NCI-H2196 treated with DMSO at 0.1 percent for 48 hours (cell line): Measurements from ENCODE around the gene CLK2.
"Not testable (repeated sequence)": the region's sequence is repeated elsewhere in the genome, so short reads cannot be mapped to it uniquely, and the experiment has no call there.

Experiments used
- DNase-seq: peaks from one replicate; lab custom pipeline; 2025; ENCODE audit not compliant: unreplicated experiment; lab: John Stamatoyannopoulos, UW

The CLK2 gene

DNA sequence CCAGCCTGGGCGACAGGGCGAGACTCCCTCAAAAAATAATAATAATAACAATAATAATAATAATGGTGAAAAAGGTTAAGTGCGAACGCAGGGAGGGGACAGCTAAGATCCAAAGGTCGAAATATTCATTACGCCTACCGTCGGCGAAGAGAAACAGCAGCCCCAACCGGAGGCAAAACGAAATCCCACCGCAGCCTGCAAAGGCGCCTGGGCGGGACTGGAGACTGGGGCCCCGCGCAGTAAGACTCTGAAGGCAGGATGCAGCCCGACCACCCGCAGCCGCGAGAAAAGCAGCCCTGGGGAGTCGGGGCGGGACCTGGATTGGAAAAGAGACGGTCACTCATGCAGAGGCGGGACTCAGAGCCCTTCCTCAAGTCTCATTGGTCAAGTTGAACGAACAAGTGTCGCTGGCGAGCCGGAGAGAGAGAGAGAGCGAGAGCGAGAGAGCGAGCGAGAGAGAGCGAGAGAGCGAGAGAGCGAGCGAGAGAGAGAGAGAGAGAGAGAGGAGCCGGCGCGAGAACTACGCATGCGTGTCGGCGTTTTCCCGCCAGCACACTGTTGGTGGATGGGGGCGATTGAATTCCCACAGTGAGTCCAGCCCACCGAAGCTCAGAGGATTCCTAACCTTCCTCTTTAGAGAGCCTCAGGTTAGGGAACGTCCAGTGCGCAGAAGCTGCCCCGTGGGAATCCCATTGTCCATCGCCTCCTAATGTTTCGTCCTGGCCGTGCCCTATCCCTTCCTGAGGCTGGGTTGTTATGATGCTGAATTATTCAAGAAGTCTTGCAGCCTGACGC, 28.7 kb downstream of the CLK2 start:
- DNase-seq = peak; percentile 96

DNA sequence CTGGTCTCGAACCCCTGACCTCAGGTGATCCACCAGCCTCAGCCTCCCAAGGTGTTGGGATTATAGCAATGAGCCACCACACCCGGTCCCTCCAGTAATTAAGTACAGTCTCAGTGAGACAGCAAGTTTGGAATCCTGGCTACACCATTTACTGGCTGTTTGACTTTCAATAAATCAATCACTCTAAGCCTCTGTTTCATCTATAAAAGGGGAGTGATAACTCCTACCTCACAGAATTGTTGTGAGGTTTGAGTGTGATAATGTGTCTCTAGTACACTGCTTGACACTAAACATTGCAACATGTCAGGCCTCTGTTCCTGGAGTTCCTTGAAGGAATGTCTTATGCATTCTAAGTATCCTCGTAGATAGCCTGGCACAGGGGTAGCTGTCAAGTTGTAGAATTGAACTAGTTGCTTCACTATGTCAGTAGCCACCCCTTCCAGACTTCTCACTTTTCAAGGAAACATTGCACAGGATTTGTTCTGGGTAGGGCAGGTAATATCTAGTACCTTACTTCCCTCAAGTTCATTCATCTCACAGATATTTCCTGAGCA, 30.4 kb downstream of the CLK2 start:
- DNase-seq = no peak

DNA sequence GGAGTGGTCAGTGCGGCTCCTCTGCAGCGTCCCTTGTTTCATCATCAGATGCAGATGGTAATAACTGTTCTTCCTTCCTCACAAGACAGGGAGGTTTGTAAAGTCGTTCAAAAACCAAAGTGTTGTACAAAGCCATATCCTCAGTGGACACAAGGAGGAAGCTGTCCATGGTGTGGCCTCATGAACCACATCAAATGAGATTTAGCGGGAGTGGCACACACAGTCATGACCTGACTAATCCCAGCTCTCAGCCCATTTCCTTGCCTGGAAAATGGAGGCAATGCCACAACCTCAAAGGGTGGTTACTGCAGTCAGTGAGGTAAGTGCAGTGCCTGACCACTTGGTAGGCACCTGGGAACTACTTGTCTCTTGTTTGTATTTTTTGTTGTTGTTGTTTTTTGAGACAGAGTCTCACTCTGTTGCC, 31.5 kb downstream of the CLK2 start:
- no peak for DNase-seq

DNA sequence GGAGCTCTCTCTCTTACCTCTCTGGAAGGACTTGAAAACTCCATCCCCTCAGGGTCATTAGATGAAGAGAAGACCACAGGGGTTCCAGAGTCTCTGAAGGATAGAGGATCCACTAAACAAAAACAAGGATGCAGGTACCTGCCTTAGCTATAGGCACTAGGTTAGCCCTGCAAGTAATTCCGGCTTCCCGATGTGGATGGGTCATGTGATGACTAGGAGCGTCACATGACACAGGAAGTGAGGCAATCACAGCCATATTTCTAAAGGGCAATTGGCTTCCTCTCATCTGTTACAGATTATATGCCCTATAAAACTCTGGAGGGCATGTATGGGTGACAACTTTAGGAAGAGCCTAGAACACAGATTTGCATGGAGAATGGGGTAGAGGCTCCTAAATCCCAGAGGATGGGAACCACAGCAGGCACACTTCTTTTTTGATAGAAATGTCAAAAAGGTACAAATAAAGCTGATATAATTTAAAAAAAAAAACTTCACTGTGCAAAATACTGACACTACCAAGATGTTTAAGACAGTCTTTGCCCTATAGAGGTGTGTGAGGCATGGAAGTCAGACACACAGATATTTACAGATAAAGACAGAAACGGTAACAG, 32.1 kb downstream of the CLK2 start:
- peak; percentile 25 for DNase-seq

DNA sequence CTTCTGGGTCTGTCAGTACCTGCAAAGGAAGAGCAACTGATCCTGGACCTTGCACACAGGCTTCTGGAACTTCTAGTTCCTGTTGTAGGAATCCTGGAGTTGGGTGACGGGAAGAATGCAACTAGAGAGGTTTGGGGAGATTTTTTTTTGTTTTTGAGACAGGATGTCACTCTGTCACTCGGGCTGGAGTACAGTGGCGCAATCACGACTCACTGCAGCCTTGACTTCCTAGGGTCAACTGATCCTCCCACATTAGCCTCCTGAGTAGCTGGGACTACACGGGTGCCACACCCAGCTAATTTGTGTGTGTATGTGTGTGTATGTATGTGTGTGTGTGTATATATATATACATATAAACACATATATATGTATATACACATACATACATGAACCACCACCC, 36.9 kb downstream of the CLK2 start:
- DNase-seq = no peak

DNA sequence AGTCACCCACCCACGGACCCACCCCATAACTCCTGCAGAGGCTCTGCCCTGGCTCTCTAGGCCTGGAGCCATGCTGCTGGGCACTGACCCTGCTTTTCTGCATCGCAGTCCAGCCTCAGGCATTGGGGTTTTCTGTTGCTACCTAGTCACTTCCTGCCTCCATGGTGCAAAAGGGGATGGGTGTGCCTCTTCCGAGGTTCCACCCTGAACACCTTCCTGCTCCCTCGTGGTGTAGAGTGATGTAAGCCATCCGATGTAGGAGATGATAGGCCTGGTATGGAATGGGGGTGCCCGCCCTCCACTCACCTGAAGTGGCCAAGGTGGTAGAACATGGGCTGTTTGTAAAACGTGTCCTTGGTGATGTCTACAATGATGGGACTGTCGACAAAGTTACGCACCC, 37.9 kb downstream of the CLK2 start:
- not testable (repeated sequence) for DNase-seq

DNA sequence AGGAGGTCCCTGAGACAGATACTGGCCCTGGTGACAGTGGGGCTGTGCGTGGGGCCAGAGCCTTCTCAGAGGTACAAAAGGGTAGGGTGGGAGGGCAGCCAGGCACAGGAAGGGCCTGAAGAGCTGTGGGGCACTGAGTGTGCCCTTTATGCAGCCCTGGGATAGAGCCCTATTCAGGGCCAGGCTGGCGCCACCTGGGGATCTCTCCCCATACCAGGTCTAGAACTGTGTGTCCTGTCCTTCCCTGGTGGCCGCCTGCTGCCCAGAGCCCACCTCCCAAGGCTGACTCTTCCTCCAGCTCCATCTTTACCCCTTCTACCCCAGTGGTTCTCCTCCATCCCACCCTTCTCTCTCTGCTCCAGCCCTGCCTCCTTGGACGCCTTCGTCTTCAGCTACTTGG, 39.8 kb downstream of the CLK2 start:
- DNase-seq = not testable (repeated sequence)

DNA sequence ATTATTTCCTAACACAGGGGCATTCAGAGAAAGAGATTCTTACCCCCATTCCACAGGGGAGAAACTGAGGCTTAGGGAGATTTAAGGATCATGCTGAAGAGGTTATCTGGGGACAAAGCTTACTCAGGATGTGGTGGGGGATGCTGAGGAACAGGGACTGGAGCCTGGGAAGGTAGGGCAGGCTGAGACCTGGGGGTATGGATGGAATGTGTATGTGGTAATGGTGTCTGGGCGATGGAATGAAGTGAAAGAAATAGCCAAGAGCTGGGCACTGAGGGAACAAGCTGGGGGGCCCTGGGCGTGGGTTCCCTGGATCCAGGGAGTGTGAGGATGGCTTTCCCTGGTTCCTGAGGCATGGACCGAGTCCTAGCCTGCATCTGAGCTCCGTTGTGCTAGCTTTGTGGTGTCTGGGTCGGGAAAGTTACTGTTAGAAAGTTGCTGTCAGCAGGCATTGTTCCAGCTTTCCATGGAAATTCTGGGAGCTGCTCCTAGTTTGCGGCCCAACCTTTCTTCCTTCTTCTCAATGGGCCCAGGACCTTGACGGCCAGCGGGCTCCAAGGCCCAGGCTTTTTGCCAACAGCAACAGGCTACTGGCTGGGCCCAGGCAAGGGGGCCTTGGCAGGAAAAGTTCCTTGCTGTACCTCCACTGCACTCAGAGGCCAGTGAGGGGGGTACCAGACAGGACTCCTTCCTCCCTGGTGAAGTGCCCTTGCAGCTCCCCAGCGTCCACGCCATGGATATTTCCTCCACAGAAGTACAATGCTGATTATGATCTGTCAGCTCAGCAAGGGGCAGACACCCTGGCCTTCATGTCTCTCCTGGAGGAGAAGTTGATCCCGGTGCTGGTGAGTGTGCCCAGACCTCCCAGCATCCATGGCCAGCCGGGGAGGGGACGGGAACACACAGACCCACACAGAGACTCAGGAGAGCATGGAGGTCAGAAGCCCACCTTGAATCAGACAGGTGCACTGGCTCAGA, 41.0 kb downstream of the CLK2 start:
- not testable (repeated sequence) for DNase-seq

DNA sequence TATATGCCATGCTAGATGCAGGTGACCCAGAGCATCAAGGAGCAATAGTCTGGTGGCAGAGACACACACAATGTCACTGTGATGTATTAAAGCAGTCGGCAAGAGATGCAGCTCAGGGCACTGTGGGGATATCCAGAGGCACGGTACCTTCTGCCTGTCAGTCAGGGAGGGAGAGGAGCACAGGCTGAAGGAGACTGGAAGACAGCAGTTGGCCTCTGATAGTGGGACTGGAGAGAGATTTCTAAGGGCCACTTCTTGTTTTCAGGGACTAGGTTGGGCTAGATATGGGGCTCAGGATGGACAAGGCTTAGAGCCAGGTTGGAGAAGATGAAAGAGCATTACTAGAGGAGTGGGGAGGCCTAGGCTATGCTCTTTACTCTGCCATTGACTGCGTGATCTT, 42.0 kb downstream of the CLK2 start:
- not testable (repeated sequence) for DNase-seq

DNA sequence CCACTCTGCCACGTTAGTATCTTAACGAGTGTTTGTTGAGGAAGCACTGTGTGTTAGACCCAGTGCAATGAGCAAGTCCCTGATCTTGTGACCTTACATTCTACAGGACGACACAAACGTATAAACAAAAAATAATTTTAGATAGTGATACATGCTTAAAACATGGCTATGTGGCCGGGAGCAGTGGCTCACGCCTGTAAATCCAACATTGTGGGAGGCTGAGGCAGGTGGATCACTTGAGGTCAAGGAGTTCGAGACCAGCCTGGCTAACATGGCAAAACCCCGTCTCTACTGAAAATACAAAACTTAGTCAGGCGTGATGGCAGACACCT, 45.2 kb downstream of the CLK2 start:
- no peak for DNase-seq

DNA sequence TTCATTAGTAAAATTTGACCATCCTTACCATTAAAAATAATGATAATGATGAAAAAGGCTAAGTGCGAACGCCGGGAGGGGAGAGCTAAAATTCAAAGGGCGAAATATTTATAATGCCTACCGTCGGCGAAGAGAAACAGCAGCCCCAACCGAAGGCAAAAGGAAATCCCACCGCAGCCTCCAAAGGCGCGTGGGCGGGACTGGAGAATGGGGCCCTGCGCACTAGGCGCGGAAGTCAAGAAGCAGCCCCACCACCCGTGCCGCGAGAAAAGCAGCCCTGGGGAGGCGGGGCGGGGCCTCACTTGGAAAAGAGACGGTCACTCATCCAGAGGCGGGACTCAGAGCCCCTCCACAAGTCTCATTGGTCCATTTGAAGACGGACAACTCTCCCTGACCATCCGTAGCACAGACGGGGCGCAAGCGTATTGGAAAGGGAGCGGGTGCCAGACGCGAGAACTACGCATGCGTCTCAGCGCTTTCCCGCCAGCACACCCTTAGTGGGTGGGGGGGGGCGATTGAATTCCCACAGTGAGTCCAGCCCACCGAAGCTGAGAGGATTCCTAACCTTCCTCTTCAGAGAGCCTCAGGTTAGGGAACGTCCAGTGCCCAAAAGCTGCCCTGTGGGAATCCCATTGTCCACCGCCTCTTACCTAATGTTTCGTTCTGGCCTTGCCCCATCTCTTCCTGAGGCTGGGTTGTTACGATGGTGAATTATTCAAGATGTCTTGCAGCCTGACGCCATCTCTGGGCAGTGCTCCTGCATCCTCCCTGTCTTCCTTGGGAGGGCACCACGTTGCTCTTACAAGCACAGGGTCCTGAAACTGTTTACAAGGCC, 45.8 kb downstream of the CLK2 start:
- DNase-seq = peak; percentile 96

DNA sequence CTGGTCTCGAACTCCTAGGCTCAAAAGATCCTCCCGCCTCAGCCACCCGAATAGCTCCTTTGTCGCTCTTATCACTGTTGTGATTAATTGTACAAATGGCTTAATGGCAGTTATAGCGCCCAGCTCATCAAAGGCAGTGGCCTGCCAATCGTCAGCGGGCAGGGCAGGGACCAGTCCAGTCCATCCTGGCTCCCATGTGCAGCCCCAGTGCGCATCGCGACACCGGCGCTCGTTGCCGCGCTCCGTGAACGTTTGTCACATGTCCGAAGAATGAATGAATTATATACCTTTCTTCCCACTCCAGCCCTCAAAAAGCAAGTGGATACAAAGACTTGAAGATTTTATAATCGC, 46.4 kb downstream of the CLK2 start:
- DNase-seq = peak; percentile 48

DNA sequence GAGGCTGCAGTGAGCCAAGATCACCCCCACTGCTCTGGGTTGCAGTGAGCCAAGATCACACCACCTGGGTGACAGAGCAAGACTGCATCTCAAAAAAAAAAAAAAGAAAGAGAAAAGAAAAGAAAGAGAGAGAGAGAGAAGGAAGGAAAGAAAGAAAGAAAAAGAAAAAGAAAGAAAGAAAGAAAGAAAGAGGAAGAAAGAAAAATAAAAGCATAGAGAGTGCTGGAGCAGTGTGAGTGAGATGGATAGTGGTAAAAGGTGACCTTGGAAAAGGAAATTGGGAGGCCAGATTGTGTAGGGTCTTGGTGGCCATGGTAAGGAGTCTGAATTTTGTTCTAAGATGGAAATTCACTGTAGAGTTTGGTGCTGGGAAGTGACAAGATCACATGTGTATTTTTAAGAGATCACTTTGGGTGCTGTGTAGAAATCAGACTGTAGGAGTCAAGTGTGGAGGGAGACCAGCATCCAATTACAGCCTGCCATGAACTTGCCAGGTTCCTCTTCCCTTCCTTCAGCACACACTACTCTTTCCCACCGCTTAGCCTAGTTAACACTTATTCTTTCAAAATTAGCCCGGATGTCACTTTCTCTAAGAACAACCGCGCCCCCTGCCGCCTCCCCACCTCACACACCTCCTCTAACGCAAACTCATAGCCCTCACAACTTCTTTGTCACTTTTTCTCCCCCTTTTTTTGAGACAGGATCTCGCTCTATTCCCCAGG, 47.0 kb downstream of the CLK2 start:
- DNase-seq = peak; percentile 76

DNA sequence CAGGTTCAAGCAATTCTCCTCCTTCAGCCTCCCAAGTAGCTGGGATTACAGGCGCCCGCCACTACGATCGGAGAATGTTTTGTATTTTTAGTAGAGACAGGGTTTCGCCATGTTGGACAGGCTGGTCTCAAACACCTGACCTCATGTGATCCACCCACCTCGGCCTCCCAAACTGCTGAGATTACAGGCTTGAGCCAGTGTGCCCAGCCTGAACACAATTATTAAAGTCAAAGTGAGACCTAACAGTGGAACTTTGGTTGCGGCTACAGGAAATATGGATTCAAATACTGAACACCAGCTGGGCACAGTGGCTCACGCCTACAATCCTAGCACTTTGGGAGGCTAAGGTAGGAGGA, 47.9 kb downstream of the CLK2 start:
- DNase-seq = not testable (repeated sequence)

DNA sequence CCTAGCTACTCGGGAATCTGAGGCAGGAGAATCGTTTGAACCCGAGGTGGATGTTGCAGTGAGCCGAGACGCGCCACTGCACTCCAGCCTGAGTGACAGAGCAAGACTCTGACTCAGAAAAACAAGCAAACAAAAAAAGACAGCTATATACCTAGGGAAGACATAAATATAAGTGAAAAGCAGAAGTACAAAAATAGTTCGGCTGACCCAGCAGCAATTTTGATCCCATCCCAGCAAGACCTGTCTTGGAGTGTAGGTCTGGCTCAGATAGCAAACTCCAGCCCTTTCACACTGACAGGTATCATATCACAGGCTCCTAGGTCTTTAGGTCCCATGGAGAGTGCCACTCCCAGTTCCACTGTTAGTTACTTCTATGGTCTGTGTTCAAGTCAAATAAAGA, 50.3 kb downstream of the CLK2 start:
- DNase-seq = no peak

DNA sequence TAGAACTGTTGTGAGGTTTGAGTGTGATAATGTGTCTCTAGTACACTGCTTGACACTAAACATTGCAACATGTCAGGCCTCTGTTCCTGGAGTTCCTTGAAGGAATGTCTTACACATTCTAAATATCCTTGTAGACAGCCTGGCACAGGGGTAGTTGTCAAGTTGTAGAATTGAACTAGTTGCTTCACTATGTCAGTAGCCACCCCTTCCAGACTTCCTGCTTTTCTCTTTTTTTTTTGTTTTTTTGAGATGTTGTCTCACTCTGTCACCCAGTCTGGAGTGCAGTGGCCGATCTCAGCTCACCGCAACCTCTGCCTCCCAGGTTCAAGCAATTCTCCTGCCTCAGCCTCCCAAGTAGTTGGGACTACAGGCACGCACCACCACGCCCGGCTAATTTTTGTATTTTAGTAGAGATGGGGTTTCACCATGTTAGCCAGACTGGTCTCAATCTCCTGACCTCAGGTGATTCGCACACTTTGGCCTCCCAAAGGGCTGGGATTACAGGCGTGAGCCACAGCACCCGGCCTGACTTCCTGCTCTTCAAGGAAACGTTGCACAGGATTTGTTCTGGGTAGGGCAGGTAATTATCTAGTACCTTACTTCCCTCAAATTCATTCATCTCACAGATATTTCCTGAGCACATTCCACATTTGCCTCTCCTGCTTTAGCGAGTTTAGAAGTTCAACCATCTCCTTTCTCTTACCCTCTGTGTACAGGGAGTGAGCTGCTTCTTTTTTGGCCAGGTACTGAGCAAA, 52.9 kb downstream of the CLK2 start:
- DNase-seq = not testable (repeated sequence)

DNA sequence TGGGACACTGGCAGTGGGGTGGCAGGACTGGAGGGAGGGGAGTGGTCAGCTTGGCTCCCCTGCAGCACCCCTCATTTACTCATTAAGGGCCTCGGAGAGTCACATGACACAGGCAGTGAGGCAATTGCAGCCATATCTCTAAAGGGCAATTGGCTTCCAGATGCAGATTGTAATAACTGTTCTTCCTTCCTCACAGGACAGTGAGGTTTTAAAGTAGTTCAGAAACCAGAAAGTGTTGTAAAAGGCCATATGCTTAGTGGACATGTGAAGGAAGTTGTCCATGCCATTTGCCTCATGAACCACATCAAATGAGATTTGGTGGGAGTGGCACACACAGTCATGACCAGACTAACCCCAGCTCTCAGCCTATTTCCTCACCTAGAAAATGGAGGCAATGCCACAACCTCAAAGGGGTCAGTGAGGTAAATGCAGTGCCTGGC, 53.7 kb downstream of the CLK2 start:
- no peak for DNase-seq

DNA sequence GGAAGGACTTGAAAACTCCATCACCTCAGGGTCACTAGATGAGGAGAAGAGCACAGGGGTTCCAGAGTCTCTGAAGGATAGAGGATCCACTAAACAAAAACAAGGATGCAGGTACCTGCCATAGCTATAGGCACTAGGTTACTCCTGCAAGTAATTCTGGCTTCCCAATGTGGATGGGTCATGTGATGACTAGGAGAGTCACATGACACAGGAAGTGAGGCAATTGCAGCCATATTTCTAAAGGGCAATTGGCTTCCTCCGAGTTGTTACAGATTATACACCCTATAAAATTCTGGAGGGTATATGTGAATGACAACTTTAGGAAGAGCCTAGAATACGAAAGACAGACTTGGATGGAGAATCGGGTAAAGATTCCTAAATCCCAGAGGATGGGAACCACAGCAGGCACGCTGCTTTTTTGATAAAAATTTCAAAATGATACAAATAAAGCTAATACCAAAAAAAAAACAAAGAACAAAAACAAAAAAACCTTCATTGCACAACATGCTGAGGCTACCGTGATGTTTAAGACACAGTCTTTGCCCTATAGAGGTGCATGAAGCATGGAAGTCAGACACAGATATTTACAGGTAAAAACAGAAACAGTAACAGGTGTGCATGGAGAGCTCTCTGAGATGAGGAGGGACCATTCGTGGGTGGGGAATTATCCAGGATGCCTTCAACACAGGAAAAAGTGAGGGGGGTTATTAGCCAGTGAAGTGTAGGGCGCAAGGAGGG, 54.3 kb downstream of the CLK2 start:
- peak; percentile 47 for DNase-seq

DNA sequence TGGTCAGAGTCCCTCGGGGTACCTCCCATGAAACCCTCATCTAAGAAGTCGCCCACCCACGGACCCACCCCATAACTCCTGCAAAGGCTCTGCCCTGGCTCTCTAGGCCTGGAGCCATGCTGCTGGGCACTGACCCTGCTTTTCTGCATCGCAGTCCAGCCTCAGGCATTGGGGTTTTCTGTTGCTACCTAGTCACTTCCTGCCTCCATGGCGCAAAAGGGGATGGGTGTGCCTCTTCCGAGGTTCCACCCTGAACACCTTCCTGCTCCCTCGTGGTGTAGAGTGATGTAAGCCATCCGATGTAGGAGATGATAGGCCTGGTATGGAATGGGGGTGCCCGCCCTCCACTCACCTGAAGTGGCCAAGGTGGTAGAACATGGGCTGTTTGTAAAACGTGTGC, 58.6 kb downstream of the CLK2 start:
- not testable (repeated sequence) for DNase-seq
